ENCODE results near the gene HK1. TPM values are rescaled to one million over a fixed set of nuclear protein-coding genes. Genes with fewer than 3 reads are reported as not detected.

The HK1 gene
- total RNA-seq, 1 donor from 2014 or later, result 139 TPM

DNA sequence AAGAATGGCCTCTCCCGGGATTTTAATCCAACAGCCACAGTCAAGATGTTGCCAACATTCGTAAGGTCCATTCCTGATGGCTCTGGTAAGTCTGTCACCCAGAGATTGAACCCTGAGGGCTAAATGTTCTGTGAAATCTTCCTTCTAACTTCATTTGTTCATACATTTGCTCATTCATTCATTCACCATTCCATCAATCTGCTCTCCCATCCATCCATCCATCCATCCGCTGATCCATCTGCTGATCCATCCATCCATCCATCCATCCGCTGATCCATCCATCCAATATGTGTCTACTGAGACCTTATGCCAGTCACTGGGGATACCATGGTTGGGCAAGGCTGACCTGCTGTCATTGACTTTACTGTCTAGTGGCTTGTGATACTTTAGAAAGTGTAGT is 65.6 kb downstream of the HK1 start:
- intact Hi-C loops (cut with micrococcal nuclease), result loop anchor here (1.0 to 2.0 kb wide), 2 partner anchors 9 to 15 kb away; no protein-coding TSS in a partner anchor

DNA sequence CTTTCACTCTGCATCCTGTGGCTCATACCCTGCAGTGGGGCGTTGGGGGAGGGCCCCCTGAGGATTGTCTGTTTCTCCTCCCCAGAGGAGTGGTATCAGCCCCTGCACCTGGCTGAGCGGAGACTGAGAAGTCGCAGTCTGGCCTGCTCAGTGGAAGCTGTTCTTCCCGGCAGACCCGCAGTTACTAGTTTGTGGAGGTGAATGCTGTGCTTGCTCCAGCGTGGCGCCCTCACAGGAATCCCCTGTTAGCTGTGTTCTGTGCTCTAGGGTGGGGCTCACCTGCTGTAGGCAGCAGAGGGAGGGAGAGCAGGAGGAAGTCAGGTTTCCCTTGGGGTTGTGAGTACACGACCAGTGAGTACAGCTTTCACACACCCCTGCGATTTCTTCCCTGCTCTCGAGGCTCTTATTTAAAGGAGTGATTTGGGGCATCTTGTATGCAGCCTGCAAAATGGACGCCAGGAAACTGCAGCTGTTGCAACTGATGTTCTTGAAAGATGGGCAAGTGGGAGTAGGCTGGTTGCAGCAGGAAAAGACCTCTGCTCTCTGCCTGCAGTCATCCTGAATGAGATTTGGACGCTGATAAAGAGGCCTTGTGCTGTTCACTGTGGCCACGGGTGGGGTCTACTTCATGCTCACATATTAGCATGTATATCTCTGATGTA is 66.4 kb downstream of the HK1 start:
- intact Hi-C loops (cut with micrococcal nuclease), result loop anchor here (1.0 to 2.0 kb wide), 2 partner anchors 9 to 16 kb away; no protein-coding TSS in a partner anchor

DNA sequence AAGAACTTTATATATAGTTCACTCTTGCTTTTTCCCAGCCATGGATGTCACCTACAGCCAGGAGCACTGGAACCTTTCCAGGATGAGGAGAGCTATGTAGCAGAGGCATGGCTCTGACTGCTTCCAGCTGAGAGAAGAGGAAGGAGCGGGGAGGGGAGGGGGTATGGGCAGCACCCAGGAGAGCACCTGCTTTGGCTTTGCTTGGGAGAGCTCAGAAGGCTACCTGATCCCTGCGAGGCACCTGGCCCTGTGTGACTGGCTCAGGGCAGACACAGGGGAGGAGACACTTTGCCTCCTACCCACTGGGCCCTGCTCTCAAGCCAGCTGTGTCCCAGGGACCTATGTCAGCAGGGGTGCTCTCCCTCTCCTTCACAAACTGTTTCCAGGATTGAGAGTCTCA is 67.1 kb downstream of the HK1 start:
- intact Hi-C loops (cut with micrococcal nuclease), result loop anchor here (2.0 kb wide), 1 partner anchor 17 kb away; no protein-coding TSS in a partner anchor

DNA sequence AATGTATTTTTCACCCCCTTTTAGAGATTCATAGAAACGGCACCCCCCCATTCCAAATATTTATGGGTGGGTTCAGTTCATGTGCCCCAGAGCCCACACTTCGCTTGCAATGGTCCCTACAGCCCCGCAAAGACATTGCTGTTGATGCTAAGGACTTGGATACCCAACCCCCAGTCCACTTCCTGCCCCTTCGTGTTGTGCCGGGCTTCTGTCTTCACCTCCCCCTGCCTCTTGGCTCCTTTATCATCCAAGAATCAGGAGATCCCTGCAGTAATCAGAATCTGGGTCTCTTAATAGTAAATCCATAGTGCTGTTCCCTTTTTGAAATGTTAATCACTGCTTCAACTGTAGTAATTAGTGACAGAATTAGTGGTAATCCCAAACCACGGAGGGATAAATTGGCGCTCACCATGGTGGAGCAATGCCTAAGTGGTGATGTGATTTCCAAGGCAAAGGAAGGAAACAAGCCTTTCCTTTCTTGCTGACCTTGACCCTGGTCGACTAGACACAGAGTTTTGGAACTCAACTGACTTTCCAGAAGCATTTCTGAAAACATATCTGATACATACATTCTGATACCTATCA is 67.7 kb downstream of the HK1 start:
- intact Hi-C loops (cut with micrococcal nuclease), result loop anchor here (2.0 kb wide), 1 partner anchor 17 kb away; no protein-coding TSS in a partner anchor

DNA sequence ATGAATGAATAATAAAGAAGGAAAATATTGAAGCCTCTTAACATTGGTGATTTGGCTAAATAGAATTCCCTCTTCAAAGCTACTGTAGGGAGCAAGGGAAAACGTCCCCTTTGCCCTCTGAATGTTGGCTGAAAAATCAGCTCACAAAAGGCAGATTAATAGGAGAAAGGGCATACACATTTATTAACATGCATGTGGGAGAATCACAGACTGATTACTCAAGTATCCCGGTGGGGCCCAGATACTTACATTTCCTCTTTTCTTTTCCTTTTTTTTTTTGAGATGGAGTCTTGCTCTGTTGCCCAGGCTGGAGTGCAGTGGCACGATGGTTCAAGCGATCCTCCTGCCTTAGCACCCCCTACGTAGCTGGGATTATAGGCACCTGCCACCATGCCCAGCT is 68.5 kb downstream of the HK1 start:
- intact Hi-C loops (cut with micrococcal nuclease), result no loop called here

DNA sequence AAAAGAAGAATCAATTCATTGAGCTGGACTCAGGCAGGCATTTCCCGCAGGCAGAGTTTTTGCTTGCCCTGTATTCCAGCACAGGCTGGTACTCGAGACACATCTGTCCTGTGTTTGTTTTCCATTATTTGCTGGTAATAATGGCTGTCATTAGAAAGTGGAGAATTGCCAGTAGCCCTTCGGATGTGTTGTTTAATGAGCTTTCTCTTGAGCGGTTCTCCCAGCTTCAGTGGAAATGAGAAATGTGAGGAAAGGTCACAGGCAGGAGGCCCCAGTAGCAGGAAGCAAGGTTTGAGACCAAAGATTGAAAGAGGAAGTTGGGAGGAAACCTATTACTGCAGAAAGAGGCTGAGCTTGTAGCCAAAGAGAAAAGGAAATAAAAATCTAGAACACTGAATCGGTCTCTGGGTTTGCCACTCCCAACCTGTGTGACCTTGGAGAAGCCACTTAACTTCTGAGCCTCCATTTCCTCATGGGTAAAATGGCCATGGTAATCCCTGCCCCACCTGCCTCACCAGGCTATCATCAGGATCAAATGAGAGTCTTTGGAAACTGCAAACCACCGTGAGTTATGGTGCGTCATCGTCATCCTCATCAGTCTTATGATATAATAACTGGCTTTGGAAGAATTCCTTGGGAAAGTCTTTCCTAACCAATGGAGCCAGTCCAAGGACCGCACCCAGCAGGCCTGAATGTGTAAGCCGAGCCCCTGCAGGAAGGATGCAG is 70.7 kb downstream of the HK1 start:
- intact Hi-C loops (cut with micrococcal nuclease), result no loop called here

DNA sequence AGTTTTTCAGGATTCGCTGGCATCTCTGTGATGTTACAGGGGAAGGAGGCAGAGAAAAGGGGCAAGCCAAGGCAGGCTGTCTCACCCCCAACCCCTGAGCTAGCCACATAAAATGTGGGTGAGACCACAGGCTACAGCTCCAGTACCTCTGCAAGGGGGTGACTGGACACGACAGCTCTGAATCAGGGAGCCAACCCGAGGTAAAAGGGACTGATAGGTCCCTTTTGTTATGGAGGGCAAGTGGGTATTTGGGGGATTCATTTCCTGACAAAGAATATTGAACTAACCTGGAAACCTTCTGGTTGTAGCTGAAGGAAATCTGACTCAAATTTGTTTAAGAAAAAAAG is 71.2 kb downstream of the HK1 start:
- intact Hi-C loops (cut with micrococcal nuclease), result no loop called here

DNA sequence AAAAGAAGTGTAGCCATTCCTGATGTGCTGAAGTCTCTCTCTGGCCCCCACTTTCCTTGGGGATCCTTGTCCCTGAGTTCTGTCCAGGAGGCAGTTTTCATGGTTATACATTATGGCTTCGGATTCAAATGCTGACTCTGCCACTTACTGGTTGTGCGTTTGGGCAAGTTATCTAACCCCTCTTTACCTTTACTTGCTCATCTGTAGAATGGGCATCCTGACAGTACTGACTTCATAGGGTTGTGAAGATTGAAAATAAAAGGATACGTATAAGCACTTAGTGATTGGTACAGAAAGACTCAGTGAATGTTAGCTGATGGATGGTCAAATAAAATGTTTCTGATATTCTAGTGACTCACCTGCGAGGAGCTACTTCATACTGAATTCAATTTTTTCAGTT is 73.3 kb downstream of the HK1 start:
- intact Hi-C loops (cut with micrococcal nuclease), result no loop called here

DNA sequence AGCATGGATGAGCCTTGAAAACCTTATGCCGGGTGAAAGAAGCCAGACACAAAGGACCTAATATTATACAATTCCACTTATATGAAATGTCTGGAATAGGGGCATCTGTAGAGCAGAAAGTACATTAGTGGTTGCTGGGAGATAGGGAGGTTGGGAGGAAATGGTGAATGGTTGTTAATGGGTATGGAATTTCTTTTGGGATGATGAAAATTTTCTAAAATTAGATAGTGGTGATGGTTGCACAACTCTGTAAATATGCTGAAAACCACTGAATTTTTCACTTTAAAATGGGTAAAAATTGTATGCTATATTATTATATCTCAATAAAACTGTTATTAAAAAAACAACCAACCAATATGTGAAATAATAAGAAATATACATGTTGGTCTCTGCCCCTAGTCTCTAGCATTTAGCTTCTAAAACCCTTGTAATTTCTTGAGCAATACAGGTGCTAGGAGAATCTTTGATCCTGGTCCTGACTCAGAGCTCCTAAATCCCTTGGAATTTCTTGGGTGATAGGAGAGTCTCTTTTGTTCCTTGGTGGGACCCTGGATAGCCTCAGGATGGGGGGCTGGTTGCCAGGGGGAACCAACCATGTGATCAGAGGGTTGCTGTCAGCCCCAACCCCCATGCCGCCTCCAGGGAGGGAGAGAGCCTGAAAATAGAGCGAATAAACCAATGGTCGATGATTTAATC is 74.4 kb downstream of the HK1 start:
- intact Hi-C loops (cut with micrococcal nuclease), result no loop called here

DNA sequence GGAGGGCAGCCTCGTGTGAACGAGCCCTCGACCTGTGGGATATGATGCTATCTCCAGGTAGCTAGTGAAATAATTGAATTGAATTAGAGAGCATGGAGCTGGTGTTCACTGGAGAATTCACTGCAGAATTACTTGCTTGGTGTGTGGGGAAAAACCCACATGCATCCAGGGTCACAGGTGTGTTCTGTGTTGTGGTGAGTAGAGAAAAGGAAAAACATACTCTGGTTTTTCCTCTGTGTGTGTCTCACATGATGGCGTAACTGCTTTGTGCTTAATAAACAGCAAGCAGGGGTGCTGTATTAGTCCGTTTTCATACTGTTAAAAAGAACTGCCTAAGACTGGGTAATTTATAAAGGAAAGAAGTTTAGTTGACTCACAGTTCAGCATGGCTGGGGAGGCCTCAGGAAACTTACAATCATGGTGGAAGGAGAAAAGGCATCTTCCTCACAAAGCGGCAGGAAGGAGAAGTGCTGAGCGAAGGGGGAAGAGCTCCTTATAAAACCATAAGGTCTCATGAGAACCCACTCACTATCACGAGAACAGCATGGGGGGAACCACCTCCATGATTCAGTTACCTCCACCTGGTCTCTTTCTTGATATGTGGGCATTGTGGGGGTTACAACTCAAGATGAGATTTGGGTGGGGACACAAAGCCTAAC is 75.8 kb downstream of the HK1 start:
- intact Hi-C loops (cut with micrococcal nuclease), result loop anchor here (2.0 kb wide), 1 partner anchor 29 kb away; no protein-coding TSS in a partner anchor

DNA sequence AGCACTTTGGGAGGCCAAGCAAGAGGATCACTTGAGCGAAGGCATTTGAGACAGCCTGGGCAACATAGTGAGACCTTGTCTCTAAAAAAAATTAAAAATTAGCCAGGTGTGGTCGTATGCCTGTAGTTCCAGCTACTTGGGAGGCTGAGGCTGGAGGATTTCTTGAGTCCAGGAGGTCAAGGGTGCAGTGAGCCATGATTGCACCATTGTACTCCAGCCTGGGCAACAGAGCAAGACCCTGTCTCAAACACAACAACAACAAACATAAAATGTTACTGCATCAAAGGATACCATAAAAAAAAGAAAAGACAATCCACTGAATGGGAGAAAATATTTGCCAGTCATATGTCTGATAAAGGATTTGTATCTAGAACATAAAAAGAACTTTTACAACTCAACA is 77.9 kb downstream of the HK1 start:
- intact Hi-C loops (cut with micrococcal nuclease), result no loop called here

DNA sequence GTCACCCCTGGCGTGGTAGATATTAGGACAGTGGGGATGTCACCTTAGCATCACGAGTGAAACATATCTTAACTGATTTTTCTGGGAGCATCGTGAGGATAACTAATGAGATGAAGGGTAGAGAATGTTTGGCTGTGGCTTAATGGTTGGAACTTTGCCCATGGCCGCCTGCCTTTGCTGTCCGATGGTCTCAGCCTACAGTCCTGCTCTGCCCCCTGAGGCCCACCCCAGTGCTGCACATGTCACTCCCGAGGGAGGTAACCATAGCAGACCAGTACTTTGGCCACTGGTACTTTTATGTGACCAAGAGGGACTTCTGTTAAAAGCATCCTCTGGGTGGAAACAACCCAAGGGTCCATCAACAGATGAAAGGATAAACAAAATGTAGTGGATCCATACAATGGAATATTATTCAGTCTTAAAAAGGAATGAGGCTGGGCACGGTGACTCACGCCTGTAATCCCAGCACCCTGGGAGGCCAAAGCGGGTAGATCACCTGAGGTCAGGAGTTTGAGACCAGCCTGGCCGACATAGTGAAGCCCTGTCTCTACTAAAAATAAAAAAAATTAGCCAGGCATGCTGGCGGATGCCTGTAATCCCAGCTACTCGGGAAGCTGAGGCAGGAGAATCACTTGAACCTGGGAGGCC is 80.0 kb downstream of the HK1 start:
- intact Hi-C loops (cut with micrococcal nuclease), result no loop called here

DNA sequence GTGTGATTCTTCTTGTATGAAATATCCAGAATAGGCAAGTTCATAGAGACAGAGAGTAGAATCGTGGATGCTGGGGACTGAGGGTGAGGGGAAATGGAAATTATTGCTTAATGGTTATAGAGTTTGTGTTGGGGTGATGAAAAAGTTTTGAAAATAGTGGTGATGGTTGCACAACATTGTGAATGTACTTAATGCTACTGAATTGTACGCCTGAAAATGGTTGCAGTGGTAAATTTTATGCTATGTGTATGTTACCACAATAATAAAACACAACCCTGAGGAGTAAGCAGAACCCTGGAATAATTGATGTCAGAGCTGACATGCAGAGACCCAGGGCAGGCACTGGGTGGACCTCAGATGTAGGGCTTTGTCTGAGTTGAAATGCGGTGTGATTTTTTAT is 80.9 kb downstream of the HK1 start:
- intact Hi-C loops (cut with micrococcal nuclease), result no loop called here

DNA sequence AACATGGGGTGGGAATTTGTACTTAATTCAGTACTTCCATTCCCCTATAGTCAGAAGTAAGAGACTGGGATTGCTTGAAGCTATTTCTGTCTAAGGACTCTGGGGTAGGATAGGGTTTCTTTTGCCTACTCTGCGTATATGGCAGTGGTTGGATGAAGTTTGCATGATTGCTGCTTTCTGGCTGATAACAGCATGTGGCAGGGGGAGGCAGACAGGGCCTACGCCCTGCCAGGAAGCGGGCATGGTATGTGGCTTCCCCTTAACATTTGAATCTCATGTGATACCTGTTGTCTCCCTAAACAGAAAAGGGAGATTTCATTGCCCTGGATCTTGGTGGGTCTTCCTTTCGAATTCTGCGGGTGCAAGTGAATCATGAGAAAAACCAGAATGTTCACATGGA is 81.3 kb downstream of the HK1 start:
- intact Hi-C loops (cut with micrococcal nuclease), result no loop called here

DNA sequence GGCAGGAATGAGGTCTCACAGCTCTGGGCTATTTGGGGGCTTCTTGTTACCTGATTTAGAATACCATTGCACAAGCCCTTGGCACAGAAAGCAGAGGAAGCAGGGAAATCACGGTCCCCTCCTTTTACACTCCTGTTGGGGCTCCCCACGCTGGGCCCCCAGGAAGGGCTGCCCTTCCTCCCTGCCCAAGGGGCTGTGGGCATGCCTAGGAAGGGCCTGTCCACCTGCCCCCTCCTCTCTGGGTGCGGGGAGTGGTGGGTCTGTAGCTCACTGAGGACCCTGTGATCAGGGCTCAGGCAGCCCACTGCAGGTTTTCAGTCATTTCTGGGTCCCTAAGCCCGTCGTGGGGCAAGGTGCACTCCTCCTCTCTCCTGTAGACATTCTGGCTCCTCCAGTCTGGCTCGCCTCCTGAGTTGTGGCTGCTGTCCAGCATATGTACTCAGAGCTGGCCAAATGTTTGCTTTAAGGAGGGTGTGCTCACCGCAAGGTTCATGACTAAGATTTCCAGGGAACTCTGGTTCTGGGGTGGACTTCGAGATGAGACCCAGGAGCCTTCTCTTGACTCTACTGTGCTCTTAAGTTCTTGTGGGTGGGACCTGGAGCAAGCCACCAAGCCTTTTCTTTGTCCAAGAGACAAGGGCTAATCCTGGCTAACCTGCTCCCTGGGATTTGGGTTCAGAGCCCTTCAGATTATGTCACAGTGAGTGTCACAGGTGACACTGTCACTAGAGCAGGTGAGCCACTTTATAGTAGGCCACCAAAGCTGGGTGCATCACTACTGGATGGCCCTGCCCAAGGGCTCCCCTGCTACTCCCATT is 82.4 kb downstream of the HK1 start:
- intact Hi-C loops (cut with micrococcal nuclease), result no loop called here

DNA sequence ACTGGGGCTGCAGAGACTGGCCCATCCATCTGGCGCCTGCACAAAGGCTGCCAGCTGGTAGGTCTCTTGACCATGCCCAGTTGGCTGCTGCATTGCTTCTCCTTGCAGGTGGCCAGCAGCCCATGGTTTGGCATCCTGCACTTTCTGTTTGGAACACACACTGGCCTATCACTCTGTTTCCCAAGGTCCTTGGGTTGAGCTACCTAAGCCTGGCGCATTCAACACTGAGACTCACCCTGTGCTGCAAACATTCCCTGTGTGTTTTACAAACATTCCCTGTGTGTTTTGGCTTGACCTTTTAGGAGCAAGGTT is 83.0 kb downstream of the HK1 start:
- intact Hi-C loops (cut with micrococcal nuclease), result no loop called here

DNA sequence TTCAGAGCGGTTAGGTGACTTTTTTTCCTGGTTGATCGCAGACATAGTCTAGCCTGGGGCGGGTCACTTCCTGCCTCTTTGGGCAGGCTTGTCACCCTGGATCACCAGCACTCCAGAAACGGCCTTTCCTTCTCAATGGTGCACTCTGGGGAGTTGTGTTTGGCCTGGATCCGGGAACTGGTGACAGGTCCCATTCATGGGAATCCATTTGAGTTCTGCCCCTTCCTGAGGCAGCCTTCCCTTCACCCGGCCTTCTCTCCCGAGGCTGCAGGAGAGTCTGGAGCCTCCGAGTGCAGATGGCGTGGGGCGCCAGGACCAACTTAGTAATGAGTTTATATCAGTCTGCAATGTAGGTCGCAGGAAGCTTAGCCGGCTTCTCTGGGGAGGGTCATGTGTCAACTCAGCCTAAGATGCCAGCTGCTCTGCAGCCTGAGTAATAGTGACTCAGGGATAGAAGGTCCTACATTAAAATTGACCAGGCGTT is 84.2 kb downstream of the HK1 start:
- intact Hi-C loops (cut with micrococcal nuclease), result loop anchor here (2.0 kb wide), 1 partner anchor 44 kb away; no protein-coding TSS in a partner anchor

DNA sequence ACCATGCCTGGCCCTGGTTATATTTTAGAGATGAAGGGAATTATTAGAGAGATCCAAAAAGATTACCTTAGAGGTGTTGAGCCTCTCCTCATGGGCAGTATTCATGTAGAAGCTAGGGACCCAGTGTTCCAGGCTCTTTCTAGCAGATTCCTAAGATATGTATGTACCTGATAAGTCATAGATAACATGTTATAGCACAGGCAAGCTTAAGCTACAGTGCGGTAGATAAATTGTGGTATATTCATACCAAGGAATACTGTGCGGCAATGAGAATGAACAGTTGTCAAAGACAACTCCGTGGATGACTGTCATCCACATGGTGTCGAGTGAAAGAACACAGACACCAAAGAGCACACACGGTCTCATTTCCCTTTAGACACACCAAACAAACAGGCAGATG is 85.4 kb downstream of the HK1 start:
- intact Hi-C loops (cut with micrococcal nuclease), result loop anchor here (2.0 kb wide), 1 partner anchor 45 kb away; no protein-coding TSS in a partner anchor

DNA sequence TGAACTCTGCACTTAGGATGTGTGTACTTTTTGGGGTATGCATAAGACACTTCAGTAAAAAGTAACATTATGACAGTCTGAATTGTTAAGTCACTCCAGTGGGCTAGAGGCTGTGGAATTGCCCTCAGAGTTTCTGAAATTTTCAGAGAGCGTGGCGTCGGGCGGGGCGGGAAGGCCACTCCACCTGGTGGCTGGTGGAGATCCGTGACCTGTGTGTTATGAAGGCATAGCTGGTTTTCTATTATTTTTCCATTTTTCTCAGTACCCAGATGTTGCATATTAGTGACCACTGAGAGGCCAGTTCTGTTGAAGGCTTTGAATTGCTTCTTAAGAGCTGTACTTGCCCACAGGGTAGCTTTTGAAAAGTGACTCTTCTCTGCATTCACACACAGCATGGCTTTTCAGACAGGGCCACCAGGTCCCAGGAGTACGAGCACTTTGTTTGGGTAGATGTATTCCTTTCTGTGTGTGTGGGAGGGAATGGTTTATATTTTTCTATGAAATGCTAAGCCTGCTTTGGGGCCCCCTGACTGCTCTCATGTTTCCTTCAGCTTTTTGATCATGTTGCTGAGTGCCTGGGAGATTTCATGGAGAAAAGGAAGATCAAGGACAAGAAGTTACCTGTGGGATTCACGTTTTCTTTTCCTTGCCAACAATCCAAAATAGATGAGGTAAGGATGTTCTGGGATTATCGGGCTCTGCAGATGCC is 86.1 kb downstream of the HK1 start:
- intact Hi-C loops (cut with micrococcal nuclease), result no loop called here
